Measurements from ENCODE around the gene CLPX. TPM values are rescaled to one million over a fixed set of nuclear protein-coding genes. Genes with fewer than 3 reads are reported as not detected.
"Not testable (repeated sequence)": the region's sequence is repeated elsewhere in the genome, so short reads cannot be mapped to it uniquely, and the experiment has no call there.

The CLPX gene
- 46.4 TPM for total RNA-seq

- TF ChIP-seq, protein P1, sequence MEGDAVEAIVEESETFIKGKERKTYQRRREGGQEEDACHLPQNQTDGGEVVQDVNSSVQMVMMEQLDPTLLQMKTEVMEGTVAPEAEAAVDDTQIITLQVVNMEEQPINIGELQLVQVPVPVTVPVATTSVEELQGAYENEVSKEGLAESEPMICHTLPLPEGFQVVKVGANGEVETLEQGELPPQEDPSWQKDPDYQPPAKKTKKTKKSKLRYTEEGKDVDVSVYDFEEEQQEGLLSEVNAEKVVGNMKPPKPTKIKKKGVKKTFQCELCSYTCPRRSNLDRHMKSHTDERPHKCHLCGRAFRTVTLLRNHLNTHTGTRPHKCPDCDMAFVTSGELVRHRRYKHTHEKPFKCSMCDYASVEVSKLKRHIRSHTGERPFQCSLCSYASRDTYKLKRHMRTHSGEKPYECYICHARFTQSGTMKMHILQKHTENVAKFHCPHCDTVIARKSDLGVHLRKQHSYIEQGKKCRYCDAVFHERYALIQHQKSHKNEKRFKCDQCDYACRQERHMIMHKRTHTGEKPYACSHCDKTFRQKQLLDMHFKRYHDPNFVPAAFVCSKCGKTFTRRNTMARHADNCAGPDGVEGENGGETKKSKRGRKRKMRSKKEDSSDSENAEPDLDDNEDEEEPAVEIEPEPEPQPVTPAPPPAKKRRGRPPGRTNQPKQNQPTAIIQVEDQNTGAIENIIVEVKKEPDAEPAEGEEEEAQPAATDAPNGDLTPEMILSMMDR (IDR thresholded peaks at IDR 0.05) = no peak
- peak in 1 of 2 donors; percentile 64 for TF ChIP-seq POLR2A (IDR thresholded peaks at IDR 0.05)
- TF ChIP-seq POLR2AphosphoS5 (IDR thresholded peaks at IDR 0.05; ENCODE audit: insufficient read depth in 1 of 2, low read depth in 1 of 2) = peak; percentile 93 to 96
- Histone ChIP-seq H3K4me3 (peak within 1 kb of the TSS; percentile 83 to 96), H3K36me3 (no peaks in the 10 kb centered on the region), H3K27ac (peak within 1 kb of the TSS; percentile 92), H3K4me1 (peaks cover 40% of the 10 kb centered on the region), H3K27me3 (no peaks in the 10 kb centered on the region), H3K9me3 (no peaks in the 10 kb centered on the region)
- intact Hi-C loops (cut with DNase I) = loop anchor here (5.0 kb wide), 1 partner anchor 87 kb away; no protein-coding TSS in a partner anchor
- peak in 1 of 2 donors; percentile 95 for DNase-seq (ENCODE audit: extremely low spot score in 2 of 2)
Observed at GRCh38 chr15:65184868-65185717, at the start of gene CLPX. TSS of gene CLPX (minus strand) at chr15:65185342. CDS start at chr15:65185153, 189 bp downstream.

DNA sequence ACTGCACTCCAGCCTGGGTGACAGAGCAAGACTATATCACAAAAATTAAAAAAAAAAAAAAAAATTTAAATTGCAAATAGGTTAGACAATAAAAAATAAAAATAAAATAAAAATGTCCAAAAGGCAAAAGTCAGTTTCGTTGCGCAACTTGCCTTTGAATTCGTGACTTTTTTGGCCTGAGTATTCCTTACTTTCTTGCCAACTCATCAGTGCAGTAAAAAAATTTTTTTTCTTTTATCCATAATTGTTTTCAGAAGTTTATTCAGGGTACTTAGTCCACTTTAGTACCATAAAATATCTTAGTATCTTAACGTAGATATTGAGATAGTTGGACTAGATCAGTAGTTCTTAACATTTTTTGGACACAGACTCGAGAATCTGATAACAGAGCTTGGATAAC lies 48.6 kb upstream of the CLPX start:
- H3K27ac ChIP-seq = peak overlapping the region; percentile 42
- TF ChIP-seq, protein P1 (IDR thresholded peaks at IDR 0.05) = no peak
- TF ChIP-seq POLR2AphosphoS5 (IDR thresholded peaks at IDR 0.05; ENCODE audit: insufficient read depth in 1 of 2, low read depth in 1 of 2) (no peak), POLR2A (IDR thresholded peaks at IDR 0.05) (no peak)
- intact Hi-C loops (cut with DNase I) = no loop called here
- H3K27me3 ChIP-seq = no peaks in the 10 kb centered on the region
- no peak overlapping the region for H3K4me3 ChIP-seq
- no peaks in the 10 kb centered on the region for H3K9me3 ChIP-seq
- no peaks in the 10 kb centered on the region for H3K36me3 ChIP-seq
- no peak for DNase-seq (ENCODE audit: extremely low spot score in 2 of 2)
- no peaks in the 10 kb centered on the region for H3K4me1 ChIP-seq

- H3K9me3 ChIP-seq = no peaks in the 10 kb centered on the region
- no peak overlapping the region for H3K27ac ChIP-seq
- DNase-seq (ENCODE audit: extremely low spot score in 2 of 2) = no peak
- no peaks in the 10 kb centered on the region for H3K36me3 ChIP-seq
- H3K4me1 ChIP-seq = no peaks in the 10 kb centered on the region
- H3K4me3 ChIP-seq = no peak overlapping the region
- no peaks in the 10 kb centered on the region for H3K27me3 ChIP-seq
- intact Hi-C loops (cut with DNase I) = no loop called here
- TF ChIP-seq, protein P1 (IDR thresholded peaks at IDR 0.05) = no peak
- TF ChIP-seq POLR2A (IDR thresholded peaks at IDR 0.05) (no peak), POLR2AphosphoS5 (IDR thresholded peaks at IDR 0.05; ENCODE audit: insufficient read depth in 1 of 2, low read depth in 1 of 2) (no peak)
Observed at GRCh38 chr15:65232520-65232919, 47.4 kb upstream of the CLPX start.

DNA sequence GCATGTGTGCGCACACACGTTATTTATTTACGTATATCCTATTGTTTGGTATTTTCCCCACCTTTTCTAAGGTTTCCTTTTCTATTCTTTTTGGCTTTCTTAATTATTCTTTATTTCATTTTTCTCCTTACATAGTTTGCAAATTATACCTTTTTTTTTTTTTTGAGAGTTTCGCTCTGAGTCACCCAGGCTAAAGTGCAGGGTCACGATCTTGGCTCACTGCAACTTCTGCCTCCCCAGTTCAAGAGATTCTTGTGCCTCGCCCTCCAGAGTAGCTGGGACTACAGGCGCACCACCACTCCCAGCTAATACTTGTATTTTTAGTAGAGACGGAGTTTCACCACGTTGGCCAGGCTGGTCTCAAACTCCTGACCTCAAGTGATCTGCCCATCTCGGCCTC lies 46.2 kb upstream of the CLPX start:
- H3K4me1 ChIP-seq = no peaks in the 10 kb centered on the region
- no peaks in the 10 kb centered on the region for H3K9me3 ChIP-seq
- H3K27ac ChIP-seq = no peak overlapping the region
- no peak overlapping the region for H3K4me3 ChIP-seq
- no peaks in the 10 kb centered on the region for H3K36me3 ChIP-seq
- intact Hi-C loops (cut with DNase I) = no loop called here
- TF ChIP-seq, protein P1 (IDR thresholded peaks at IDR 0.05) = no peak
- TF ChIP-seq POLR2AphosphoS5 (IDR thresholded peaks at IDR 0.05; ENCODE audit: insufficient read depth in 1 of 2, low read depth in 1 of 2) = no peak
- H3K27me3 ChIP-seq = no peaks in the 10 kb centered on the region
- DNase-seq (ENCODE audit: extremely low spot score in 2 of 2) = no peak

- H3K27ac ChIP-seq; intact Hi-C loops (cut with DNase I); H3K36me3 ChIP-seq; H3K27me3 ChIP-seq; DNase-seq (ENCODE audit: extremely low spot score in 2 of 2); H3K4me3 ChIP-seq; H3K4me1 ChIP-seq; H3K9me3 ChIP-seq: not testable (repeated sequence)
Observed at GRCh38 chr15:65226901-65227300, 41.8 kb upstream of the CLPX start.
